HuH-7.5 (cell line): ENCODE measurements around the gene CFAP90.

Experiments used
- DNase-seq: peaks from one replicate; pipeline ENCODE4 v3.0.0; 2011; ENCODE audit warnings: low spot score

CFAP90 gene

GRCh38 chr5:7868427-7868772 is 17.5 kb upstream of the CFAP90 start:
- no peak for DNase-seq

GRCh38 chr5:7867260-7867659 is 16.3 kb upstream of the CFAP90 start:
- no peak for DNase-seq

GRCh38 chr5:7866196-7866595 is 15.3 kb upstream of the CFAP90 start:
- DNase-seq, result no peak

- no peak for DNase-seq
These were observed 7.1 kb upstream of the CFAP90 start for GRCh38 chr5:7857926-7858632.

- no peak for DNase-seq
These were observed 6.4 kb upstream of the CFAP90 start for GRCh38 chr5:7857361-7857760.

GRCh38 chr5:7856855-7857254 is 5.9 kb upstream of the CFAP90 start:
- peak; percentile 27 for DNase-seq

- no peak for DNase-seq
These were observed 4.7 kb upstream of the CFAP90 start for GRCh38 chr5:7855611-7856010.

GRCh38 chr5:7852988-7853387 is 2.1 kb upstream of the CFAP90 start:
- DNase-seq, result no peak

- DNase-seq, result no peak
These were observed 1.6 kb upstream of the CFAP90 start for GRCh38 chr5:7852542-7852941.

- DNase-seq, result no peak
These were observed 820 bp upstream of the CFAP90 start for GRCh38 chr5:7851617-7852289.

GRCh38 chr5:7851240-7851592 is 283 bp upstream of the CFAP90 start:
- DNase-seq, result no peak

GRCh38 chr5:7849681-7850394 is 1.1 kb downstream of the CFAP90 start:
- DNase-seq, result peak; percentile 19

- DNase-seq, result no peak
These were observed 2.6 kb downstream of the CFAP90 start for GRCh38 chr5:7848296-7848695.

- DNase-seq, result no peak
These were observed 4.6 kb downstream of the CFAP90 start for GRCh38 chr5:7846327-7846726.

GRCh38 chr5:7845557-7845956 is 5.4 kb downstream of the CFAP90 start:
- DNase-seq, result no peak

- no peak for DNase-seq
These were observed 6.0 kb downstream of the CFAP90 start for GRCh38 chr5:7844901-7845300.

- DNase-seq, result no peak
These were observed 8.4 kb downstream of the CFAP90 start for GRCh38 chr5:7842531-7842930.

- DNase-seq, result no peak
These were observed 13.5 kb downstream of the CFAP90 start for GRCh38 chr5:7837403-7837802.

GRCh38 chr5:7834982-7835381 is 16.0 kb downstream of the CFAP90 start:
- DNase-seq, result no peak

GRCh38 chr5:7828269-7828668 is 22.7 kb downstream of the CFAP90 start:
- no peak for DNase-seq

- DNase-seq, result no peak
These were observed 23.3 kb downstream of the CFAP90 start for GRCh38 chr5:7827610-7828009.

GRCh38 chr5:7825630-7826029 is 25.3 kb downstream of the CFAP90 start:
- no peak for DNase-seq

GRCh38 chr5:7824995-7825394 is 25.9 kb downstream of the CFAP90 start:
- DNase-seq, result no peak
